ENCODE measurements around the gene NPAS3.

DNA sequence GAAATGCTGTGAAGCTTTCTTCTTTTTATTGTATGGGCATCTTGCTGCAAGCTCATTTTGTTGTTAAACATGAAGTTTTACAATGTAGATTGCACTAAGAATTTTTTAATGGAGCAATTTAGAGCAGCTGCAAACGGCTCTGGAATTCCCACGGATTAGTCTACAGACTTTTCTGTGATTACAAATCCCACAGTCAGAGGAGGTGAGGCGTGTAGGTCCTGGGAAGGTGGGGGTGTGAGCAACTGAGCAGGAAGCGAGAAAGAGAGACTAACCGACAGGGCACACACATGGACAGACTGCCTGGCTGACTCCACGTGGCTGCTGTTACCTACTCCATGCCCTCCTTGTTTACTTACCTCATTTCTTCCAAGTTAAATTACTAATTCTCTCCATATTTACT is 348.5 kb downstream of the NPAS3 start:
- TF ChIP-seq, protein P1, sequence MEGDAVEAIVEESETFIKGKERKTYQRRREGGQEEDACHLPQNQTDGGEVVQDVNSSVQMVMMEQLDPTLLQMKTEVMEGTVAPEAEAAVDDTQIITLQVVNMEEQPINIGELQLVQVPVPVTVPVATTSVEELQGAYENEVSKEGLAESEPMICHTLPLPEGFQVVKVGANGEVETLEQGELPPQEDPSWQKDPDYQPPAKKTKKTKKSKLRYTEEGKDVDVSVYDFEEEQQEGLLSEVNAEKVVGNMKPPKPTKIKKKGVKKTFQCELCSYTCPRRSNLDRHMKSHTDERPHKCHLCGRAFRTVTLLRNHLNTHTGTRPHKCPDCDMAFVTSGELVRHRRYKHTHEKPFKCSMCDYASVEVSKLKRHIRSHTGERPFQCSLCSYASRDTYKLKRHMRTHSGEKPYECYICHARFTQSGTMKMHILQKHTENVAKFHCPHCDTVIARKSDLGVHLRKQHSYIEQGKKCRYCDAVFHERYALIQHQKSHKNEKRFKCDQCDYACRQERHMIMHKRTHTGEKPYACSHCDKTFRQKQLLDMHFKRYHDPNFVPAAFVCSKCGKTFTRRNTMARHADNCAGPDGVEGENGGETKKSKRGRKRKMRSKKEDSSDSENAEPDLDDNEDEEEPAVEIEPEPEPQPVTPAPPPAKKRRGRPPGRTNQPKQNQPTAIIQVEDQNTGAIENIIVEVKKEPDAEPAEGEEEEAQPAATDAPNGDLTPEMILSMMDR (IDR thresholded peaks at IDR 0.05) = no peak
- no peak for TF ChIP-seq POLR2A (IDR thresholded peaks at IDR 0.05)

Measured in sigmoid colon (tissue), 3 donors.